Mammary epithelial cell (primary cell): ENCODE results near the gene ANKRD10.

Source experiments
- CTCF ChIP-seq, 2 donors: IDR thresholded peaks in 1 of 2; conservative IDR thresholded peaks in 1 of 2; 2 replicates each; pipeline ENCODE4 v1.5.1; 2011 to 2012; ENCODE audit warnings: inconsistent platforms in 2 of 2, low read length in 2 of 2, mild to moderate bottlenecking in 2 of 2, control low read depth in 1 of 2, low read depth in 1 of 2; ENCODE audit not compliant: insufficient read depth in 1 of 2; ENCODE audit errors: extremely low read depth in 1 of 2
- EZH2 ChIP-seq: IDR thresholded peaks from 2 replicates; pipeline ENCODE4 v1.6.1; 2012; ENCODE audit warnings: low read length, inconsistent platforms, borderline replicate concordance

GRCh38 chr13:110921209-110921608 lies 6.3 kb upstream of the ANKRD10 start:
- TF ChIP-seq CTCF (conservative IDR thresholded peaks at IDR 0.05 in 1 of 2, IDR thresholded peaks at IDR 0.05 in 1 of 2; ENCODE audit: extremely low read depth in 1 of 2, insufficient read depth in 1 of 2, low read depth in 1 of 2, low read length in 2 of 2): no peak
- no peak for TF ChIP-seq EZH2
